Activated T-cell treated with anti-CD3 and anti-CD28 coated beads for 4 hours (primary cell): ENCODE results near the gene TMEM52.
A peak's percentile ranks its signal among the peaks of the same experiment; 100 is the strongest.

Experiments used
- DNase-seq: peaks from one replicate; pipeline ENCODE4 v3.0.0-alpha.2; 2020

The TMEM52 gene

DNA sequence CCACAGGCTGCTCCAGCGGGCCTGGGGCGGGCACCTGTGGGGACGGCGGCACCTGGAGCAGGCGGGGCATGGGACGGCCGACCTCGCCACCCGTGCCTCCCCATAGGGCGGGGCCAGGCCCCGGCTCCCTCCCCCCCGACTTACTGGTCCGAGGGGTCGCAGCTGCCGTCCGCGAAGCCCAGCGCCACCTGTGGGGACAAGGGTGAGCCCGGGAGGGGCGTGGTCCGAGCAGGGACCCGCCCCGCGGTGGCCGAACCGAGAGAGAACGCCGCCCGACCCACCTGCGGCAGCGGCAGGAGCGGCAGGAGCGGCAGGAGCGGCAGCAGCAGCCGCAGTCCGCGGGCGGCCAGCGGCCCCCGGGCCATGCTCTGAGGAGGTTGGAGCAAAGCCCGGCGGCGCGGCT is at the start of gene TMEM52:
TSS of gene TMEM52 (minus strand) at position 379 of the 403 bp plus-strand sequence. CDS start at position 365, 14 bp downstream.
- DNase-seq = peak; percentile 18

DNA sequence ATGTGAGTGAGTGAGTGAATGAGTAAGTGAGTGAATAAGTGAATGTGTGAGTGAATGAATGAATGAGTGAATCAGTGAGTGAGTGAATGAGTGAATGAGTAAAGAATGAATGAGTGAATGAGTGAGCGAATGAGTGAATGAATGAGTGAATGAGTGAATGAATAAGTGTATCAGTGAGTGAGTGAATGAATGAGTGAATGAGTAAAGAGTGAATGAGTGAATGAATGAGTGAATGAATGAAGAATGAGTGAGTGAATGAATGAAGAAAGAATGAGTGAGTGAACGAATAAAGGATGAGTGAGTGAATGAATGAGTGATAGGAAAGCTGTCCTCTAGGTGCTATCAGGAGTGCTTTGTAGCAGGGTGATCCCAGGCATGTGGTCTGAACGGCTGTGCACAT is 48.8 kb upstream of the TMEM52 start:
- no peak for DNase-seq

DNA sequence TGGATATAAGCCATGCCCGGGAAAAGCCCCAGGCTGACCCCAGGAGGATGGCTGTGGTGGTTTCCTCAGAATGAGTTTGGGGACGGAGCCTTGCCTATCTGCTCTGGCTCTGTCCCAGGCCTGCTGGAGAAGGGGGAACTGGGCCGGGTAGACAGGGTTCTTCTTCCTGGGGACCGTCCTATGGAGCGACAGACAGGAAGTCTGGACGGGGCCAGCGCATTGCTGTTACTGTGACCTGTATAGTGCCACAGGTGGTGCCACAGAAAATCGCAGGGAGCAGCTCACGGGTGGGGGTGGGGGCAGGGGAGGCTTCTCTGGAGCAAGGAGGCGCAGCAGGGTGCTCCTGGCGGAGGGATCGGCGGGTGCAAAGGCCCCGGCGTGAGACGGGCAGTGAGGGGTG is 48.1 kb upstream of the TMEM52 start:
- no peak for DNase-seq

- no peak for DNase-seq
Measured at GRCh38 chr1:1966071-1966740, 47.1 kb upstream of the TMEM52 start.

DNA sequence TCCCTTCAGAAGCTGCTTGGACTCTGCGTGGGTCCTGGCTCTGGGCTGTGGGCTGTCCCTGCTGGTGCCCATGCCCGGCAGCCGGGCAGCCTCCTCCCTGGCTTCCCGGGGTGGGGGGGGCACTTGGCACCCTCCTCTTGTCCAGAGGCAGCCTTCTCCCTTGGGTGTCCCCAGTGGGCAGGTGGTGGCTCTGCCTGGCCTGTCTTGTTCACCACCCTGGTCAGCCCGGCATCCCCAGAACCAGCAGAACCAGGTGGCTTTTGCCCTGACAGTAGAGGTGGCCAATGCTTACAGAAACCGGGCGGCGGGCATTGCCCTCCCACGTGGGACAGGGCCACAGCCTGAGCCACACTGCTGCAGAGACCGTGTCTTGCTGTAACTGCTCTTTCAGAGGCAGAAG is 46.5 kb upstream of the TMEM52 start:
- no peak for DNase-seq

DNA sequence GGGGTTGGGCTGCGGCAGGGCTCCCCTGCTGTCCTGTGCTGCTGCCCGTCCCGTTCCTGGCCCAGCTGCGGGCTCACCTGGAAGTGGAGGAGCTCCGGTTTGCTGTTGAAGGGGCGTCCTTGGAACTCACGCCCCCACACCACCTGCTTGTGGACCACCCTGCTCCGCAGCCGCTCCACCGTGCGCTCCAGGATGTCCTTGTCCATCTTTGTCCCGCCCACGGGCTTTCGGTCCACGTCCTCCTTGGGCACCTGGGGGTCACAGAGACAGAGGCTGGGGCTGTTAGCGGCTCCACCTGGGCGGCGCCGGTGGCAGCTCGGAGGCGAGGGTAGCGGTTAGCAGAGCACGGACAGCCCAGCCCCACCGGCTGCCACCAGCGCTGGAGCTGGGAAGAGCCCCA is 45.7 kb upstream of the TMEM52 start:
- DNase-seq = no peak

DNA sequence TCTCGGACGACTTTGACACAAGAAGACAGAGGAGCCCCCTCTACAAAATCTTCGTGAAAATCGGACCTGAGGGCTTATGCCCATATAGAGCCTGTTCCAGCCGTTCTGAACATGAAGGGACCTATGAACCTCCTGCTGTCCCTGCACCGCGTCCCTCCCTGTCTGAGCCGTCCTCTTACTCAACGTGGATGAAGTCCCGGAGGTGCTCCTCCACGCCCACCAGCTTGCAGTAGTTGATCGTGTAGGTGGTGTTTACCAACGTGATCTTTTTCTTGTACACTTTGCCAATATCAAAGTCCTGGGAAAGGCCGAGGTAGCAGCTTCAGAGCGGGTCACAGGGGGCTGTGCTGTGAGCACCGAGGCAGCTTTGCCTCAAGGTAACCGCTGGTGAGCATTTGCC is 44.5 kb upstream of the TMEM52 start:
- DNase-seq = no peak

GRCh38 chr1:1962752-1963151 is 43.7 kb upstream of the TMEM52 start:
- DNase-seq = no peak

GRCh38 chr1:1960480-1961196 is 41.6 kb upstream of the TMEM52 start:
- DNase-seq = no peak

- DNase-seq = peak; percentile 44
Measured at GRCh38 chr1:1959840-1960479, 40.9 kb upstream of the TMEM52 start.

- DNase-seq = no peak
Measured at GRCh38 chr1:1959459-1959839, 40.4 kb upstream of the TMEM52 start.

- DNase-seq = no peak
Measured at GRCh38 chr1:1958071-1958541, 39.0 kb upstream of the TMEM52 start.

DNA sequence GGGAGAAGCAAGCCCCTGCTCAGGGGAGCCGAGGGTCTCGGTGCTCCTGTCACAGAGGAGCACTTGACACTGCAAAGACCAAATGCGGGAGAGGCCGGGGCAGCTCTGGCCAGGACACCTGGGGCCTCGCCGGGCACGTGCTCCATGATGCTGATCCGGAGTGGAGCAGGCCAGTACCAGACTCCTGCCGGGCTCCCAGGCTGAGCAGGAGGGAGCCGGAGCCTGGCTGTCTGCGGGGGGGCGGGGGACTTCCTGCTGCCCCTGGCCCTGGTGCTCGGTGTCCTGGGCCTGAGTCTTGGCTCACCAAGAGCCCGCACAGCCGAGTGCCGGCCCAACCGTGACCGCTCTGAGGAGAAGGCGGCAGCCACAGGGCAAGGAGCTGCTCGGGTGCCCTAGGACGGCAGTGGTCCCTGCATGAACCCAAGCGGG is 38.5 kb upstream of the TMEM52 start:
- no peak for DNase-seq

DNA sequence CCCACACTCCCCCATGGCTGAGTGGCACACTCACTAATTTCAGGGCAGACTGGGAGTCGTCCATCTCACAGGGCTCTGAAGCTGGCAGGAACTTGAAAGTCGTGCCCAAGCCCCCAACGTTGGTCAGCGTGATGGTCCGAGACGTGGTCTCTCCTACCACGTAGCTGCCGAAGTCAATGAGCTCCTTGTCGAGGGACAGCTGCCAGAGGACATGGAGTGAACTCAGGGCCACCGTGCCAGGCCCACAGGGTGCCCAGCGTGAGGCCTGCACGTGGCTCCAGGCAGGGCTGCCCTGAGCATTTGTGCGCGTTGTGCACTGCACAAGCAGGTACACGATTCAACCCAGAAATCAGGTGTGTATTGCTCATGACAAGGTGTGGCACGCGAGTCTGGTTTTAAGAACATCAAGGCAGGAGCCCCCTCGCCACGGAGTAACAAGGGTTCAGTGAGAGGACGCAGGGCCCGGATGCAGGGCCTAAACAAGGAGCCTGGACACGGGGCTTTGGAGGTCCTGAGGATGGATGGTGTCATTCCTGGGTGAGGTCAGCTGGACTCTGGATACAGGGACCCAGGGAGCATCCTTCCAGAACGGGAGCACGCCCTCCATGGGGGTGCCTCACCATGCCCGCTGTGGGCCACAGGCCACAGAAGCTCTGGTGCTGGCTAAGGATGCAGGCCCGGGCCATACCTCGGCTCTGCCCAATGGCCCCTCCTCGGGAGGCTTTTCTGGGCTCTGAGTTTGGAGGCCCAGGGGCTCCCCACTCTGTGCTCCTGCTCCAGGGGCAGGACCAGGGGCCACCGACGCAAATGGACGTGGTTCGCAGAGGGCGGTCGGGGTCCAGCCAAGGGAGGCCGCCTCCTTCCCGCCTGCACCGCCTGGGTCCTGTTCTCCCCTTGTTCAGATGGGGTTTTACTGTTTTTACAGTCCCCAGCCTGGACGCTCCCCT is 37.8 kb upstream of the TMEM52 start:
- no peak for DNase-seq

DNA sequence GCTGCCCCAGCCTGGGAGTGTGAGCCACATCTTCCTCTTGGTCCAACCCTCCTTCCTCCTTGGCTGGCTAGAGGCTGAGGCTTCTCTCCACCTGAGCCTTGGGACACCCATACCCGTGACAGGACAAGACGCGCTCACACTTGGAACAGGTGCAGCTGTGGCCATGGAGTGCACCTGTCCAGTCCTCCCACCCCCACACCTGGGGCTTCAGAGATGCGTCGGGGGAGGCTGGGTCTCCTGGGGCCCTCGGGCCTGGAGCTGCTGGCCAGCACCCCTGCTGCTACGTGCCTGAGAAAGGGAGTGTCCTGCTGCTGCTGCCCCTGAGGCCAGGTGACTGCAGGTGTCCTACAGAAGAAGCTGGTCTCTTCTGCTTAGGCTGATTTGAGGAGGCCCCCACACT is 37.0 kb upstream of the TMEM52 start:
- no peak for DNase-seq

GRCh38 chr1:1955621-1956094 is 36.6 kb upstream of the TMEM52 start:
- DNase-seq = no peak

GRCh38 chr1:1954831-1955441 is 35.9 kb upstream of the TMEM52 start:
- no peak for DNase-seq

GRCh38 chr1:1954015-1954414 is 34.9 kb upstream of the TMEM52 start:
- DNase-seq = no peak

GRCh38 chr1:1950940-1951339 is 31.9 kb upstream of the TMEM52 start:
- no peak for DNase-seq

DNA sequence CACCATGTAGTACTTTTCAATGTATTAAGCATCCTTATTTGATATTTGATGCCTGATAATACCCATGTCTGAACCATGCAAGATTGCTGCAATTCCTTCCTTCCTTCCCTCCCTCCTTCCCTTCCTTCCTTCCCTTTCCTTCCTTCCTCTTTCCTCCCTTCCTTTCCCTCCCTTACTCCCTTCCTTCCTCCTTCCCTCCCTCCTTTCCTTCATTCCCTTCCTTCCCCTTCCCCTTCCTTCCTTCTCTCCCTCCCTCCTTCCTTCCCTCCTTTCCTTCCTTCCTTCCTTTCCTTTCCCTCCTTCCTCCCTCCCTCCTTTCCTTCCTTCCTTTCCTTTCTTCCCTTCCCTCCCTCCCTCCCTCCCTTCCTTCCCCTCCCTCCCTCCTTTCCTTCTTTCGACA is 29.7 kb upstream of the TMEM52 start:
- DNase-seq = no peak

GRCh38 chr1:1947493-1947892 is 28.4 kb upstream of the TMEM52 start:
- DNase-seq = no peak

GRCh38 chr1:1946540-1946939 is 27.5 kb upstream of the TMEM52 start:
- DNase-seq = no peak
